NCI-H2029 treated with DMSO at 0.1 percent for 48 hours (cell line): Measurements from ENCODE around the gene AP5S1.

Experiments
- DNase-seq: peaks from one replicate; lab custom pipeline; 2025; lab: John Stamatoyannopoulos, UW

The AP5S1 gene

DNA sequence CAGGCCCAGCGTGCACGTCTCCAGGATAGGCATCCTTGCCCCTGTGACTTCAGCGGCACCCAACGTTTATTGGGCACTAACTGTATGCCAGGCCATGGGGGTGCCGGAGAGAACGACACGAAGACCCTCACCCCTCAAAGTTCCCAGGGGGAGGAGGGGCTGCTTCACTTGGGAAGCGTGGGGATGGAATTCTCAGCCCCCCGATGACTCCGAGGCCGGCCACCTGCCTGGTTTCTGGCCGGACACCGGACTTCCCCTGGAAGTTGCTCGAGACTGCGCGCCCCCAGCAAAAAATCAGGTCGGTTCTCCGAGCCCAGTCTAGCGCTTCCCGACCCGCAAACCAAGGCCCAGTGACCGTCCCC, 26.0 kb downstream of the AP5S1 start:
- no peak for DNase-seq

DNA sequence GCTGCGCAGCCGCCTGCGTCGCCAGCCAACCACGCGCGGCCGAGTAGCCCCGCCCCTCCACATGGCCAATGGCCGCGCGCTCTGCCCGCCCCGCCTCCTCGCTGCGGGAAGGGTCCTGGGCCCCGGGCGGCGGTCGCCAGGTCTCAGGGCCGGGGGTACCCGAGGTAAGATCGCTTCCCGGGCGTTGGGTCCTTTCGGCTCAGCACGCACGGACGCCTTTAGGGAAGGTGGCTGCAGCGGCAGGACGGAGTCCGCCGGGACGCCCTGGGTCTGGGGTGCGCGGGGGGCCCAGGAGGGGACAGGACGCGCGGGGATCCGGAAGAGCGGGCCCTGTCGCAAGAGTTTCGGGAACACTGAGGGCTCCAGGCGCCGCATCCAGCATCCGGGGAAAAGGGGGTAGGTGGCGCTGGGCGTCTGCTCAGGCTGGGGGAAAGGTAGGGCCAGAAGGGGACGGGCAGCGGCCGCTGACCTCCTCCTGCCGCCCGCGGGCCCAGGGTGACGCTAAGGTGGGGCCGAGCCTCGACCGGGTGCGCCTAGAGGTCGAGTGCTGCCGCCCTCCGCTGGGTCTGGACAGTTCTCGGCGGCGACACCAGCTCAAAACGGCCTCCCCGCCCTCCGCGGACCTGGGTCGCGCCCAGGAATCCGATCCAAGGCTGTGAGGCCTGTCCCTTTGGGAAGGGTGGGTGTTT, 26.5 kb downstream of the AP5S1 start, which contains the start of gene MAVS:
MAVS (plus strand) TSS at position 95 of the 689 bp plus-strand sequence. CDS start 7,791 bp downstream, outside the sequence.
- DNase-seq: peak; percentile 45

DNA sequence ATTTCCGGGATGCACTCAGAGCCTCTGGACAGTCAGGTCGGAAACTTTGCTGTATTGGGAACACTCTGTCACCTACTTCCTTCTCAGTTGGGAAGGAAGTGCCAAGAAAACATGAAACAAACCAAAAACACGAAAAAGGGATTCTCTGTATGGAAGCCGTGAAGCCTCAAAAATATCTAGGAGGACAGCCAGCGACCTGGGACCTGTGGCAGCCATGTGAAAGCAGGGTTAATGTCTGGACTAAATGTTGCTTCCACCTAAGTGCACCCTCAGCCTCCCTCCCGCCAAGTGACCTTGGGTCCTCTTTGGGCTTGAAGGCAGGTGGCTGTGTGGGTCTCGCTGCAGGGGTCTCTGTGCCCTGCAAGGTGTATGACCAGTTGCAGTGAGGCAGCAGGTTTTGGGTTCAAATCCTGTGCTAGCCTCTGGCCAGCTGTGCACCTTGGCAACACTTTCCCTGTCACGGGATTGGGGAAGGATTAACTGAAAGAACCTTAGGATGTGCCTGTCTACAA, 27.1 kb downstream of the AP5S1 start:
- DNase-seq: no peak

DNA sequence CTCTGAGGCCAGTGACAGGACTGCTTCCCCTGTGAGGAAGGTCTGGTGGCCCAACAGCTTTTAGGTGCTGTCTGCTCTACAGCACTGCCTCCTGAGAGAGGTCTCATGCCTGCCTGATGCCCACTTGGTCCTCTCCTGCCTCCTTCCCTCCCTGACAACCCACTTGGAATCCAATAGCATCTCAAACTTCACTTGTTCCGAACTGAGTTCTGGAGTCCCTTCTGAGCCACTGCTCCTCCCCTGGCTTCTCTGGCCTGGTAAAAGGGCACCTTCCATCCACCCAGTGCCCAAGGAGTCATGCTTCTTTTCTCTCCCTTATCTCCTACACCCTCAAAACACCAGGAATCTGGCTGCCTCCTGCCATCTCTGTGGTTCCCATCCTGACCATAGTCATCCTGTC, 28.2 kb downstream of the AP5S1 start:
- no peak for DNase-seq

DNA sequence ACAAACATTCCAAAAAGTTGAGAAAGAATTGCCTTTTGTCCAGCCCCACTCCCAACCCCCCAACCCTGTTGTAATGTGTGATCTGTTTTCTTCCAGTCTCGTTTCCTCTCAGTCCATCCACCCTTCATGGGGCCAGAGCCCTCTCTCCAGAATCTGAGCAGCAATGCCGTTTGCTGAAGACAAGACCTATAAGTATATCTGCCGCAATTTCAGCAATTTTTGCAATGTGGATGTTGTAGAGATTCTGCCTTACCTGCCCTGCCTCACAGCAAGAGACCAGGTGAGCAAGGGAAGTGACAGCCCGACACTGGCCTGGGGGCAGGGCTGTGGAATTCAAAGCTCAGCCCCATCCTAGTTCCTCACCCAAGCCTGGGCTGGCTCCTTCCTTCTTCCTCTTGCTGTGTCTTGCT, 34.1 kb downstream of the AP5S1 start:
- DNase-seq: no peak

DNA sequence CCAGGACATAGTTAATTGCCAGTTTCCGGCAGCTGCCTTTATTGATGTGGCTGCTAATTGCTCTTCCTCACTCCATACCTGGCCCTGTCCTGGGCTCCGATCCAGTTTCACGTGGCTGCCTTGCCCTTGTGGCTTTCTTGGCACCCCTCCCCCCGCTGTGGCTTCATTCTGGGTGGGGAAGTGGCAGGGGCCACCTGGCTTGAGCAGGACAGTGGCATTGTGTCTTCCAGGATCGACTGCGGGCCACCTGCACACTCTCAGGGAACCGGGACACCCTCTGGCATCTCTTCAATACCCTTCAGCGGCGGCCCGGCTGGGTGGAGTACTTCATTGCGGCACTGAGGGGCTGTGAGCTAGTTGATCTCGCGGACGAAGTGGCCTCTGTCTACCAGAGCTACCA, 37.1 kb downstream of the AP5S1 start:
- peak; percentile 89 for DNase-seq

DNA sequence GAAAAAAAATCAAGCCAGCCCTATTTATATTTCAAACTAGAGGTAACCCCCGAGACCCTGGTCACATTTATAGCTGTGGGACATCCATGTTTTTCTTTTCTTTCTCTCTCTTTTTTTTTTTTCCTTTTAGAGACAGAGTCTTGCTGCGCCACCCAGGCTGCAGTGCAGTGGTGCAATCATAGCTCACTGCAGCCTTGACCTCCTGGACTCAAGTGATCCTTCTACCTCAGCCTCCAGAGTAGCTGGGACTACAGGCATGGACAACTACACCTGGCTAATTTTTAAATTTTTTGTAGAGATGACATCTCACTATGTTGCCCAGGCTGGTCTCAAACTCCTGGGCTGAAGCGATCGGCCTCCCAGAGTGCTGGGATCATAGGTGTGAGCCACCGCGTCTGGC, 38.3 kb downstream of the AP5S1 start:
- DNase-seq: no peak

DNA sequence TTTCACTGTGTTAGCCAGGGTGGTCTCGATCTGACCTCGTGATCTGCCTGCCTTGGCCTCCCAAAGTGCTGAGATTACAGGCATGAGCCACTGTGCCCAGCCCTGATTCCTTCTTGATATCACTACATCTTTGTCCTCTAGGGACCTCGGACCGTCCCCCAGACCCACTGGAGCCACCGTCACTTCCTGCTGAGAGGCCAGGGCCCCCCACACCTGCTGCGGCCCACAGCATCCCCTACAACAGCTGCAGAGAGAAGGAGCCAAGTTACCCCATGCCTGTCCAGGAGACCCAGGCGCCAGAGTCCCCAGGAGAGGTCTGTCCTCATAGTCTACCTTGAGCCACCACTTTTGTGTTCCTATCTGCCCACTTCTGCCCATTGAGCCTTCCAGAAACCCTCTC, 40.8 kb downstream of the AP5S1 start:
- DNase-seq: no peak

DNA sequence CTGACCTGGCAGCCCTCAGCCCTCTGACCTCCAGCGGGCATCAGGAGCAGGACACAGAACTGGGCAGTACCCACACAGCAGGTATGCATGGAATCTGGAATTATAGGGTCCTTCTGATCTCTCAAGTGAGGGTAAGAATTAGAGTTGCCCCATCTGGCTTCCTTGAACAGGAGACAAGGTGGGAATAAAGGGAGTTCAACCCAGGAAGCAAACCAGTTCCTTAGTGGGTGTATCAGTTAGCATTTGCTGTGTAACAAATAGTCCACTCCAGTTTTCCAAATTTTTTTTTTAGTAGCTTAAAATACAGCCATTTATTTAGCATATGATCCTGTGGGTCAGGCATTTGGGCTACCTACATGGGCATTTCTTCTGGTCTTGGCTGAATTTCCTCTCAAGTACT, 42.0 kb downstream of the AP5S1 start:
- no peak for DNase-seq

DNA sequence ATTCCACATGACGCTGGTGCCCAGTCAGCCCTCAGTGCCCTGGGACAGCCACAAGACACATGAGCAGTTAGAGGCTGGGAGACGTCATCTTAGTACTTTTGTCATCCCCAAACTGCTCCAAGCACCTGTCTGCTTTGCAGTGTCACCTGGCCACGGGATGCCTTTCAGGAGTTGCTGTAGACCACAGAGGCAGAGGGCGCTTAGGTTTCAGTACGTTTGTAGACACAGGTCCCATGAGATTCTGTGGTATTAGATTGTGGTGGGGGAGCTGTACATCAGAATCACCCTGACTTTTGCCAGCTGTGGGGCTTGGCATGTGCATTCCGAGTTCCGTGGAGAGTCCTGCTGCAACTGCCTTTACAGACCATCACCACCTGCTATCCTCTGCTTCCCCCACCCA, 43.0 kb downstream of the AP5S1 start:
- DNase-seq: no peak

DNA sequence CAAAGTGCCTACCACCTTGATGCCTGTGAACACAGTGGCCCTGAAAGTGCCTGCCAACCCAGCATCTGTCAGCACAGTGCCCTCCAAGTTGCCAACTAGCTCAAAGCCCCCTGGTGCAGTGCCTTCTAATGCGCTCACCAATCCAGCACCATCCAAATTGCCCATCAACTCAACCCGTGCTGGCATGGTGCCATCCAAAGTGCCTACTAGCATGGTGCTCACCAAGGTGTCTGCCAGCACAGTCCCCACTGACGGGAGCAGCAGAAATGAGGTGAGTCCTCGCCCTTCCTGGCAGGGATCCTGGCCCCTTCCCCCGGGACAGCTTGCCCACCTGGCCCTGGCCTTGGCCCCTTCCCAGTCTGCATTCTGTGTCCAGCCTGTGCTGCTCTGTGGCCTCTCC, 44.2 kb downstream of the AP5S1 start:
- no peak for DNase-seq

DNA sequence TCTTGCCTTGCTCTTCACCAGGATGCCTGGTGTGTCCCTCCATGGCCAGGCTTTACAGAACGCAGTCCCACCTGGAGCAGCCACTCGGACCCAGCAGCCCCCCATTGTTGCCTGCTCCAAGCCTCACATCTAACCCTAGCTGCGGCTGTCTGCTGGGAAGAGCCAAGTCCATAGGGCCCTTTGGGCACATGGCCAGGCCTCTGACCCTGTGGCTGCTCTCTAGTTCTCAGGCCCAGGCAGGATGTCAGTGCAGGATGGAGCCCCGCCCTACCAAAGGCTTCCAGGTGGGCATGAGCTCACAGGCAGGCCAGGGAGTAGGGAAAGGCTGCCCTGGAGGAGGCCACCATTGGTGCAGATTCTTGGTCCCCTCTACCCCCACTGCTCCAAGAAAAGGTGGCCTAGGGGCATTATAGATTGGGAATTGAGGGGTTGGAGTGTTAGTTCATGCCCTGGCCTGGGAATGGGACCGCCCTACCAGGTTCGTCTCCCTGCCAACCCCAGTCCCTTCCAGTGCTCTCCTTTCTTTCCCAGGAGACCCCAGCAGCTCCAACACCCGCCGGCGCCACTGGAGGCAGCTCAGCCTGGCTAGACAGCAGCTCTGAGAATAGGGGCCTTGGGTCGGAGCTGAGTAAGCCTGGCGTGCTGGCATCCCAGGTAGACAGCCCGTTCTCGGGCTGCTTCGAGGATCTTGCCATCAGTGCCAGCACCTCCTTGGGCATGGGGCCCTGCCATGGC, 45.0 kb downstream of the AP5S1 start:
- no peak for DNase-seq

DNA sequence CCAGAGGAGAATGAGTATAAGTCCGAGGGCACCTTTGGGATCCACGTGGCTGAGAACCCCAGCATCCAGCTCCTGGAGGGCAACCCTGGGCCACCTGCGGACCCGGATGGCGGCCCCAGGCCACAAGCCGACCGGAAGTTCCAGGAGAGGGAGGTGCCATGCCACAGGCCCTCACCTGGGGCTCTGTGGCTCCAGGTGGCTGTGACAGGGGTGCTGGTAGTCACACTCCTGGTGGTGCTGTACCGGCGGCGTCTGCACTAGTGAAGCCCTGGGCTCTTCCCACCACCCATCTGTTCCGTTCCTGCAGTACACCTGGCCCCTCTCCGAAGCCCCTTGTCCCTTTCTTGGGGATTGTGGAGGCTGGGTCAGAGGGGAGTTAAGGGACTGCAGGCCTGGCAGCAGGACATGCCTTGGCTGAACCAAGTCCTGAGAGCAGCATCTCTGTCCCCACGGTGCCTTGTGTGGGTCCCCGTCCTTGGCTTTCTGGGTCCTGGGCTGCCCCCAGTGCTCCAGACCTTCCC, 45.6 kb downstream of the AP5S1 start:
- DNase-seq: no peak

DNA sequence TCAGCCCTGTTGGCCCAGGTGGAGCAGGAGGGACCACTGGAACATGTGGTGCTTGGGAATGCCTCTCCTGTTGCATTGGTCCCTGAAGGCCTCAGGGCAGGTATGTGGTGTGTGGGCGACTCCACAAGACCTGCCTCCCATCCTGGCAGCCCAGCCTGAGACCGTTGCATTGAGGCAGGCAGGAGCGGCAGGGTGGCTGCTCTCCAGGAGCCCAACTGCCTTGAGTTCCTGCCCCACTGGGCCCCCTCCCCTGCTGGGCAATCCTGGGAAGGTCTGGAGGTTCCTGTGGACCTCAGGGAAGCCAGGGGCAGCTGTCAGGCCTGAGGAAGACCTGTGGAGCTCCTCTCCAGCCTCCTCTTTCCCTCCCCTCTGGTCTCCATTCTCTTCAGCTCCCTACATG, 46.1 kb downstream of the AP5S1 start:
- DNase-seq: no peak

DNA sequence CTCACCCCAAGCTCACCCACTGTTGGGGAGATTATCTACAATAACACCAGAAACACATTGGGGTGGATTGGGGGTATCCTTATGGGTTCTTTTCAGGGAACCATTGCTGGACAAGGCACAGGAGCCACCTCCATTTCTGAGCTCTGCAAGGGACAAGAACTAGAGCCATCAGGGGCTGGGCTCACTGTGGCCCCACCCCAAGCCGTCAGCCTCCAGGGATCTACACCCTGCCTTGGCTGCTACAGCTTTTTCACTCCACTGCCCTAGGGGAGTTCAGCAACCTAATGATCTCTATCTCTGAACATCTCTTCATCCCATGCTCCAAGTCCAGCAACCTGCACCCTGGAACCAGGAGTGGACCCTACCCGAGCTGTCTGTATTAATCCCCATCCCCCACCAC, 47.5 kb downstream of the AP5S1 start:
- no peak for DNase-seq

DNA sequence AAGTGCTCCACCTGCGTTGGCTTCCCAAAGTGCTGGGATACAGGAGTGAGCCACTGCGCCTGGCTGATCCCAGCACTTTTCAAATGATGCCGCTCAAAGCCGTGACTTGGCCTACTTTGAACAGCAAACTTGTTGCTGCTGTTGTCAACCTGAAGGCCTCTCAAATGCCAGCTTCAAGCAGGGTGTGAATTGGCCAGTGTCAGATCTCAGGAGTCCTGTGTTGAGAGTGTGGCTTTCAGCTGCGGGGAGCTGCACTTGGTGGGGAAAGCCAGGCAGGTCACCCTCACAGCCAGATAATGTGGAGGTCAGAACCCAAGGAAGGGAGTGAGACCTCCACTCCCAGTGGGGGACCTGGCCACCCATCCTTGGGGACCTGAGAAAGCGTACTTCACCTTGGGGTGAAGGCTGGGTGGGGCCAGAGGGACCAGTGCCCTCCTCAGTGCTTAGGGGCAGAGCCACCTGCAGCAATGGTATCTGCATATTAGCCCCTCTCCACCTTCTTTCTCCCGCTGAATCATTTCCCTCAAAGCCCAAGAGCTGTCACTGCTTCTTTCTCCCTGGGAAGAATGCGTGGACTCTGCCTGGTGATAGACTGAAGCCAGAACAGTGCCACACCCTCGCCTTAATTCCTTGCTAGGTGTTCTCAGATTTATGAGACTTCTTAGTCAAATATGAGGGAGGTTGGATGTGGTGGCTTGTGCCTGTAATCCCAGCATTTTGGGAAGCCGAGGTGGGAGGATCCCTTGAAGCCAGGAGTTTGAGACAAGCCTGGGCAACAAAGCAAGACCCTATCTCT, 49.7 kb downstream of the AP5S1 start:
- no peak for DNase-seq

DNA sequence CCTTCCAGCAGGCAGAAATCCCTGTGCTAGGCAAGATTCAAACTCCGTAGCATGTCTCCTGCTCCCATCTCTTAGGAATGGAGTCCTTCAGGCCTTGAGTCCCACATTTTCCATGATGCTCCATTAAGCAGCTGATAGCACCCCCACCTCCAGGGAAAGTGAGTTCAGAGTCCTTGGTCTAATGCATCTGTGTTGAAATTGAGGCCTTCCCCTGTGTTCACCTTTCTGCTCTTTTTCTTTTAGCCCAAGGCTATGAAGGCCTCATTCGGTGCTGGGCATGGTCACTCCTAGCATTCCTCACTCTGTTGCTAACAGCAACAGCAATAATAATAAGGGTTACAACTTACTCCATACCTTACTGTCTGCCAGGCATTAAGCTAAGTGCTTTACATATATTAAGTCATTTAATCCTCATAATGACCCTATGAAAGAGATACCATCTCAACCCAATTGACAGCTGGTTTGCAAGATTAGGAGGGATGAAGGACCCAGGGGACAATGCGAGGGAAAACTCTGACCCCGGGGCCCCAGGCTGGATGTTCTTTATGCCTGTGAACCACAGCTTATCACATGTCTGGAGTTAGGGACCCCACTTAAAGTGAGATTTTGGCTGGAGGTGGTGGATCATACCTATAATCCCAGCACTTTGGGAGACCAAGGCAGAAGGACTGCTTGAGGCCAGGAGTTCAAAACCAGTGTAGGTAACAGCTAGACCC, 51.4 kb downstream of the AP5S1 start:
- no peak for DNase-seq

DNA sequence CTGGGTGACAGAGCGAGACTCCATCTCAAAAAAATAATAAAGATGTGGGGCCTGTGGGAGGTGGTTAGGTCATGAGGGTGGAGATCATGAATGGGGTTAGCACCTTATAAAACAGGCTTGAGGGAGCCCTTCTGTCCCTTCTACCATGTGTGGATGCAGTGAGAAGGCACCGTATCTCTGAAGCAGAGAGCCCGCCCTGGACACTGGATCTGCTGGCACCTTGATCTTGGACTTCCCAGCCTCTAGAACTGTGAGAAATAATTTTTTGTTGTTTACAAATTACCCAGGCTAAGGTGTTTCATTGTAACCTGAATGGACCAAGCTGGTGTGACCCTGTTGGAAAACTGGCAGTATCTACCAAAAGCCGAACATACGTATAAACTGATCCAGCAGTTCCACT, 53.2 kb downstream of the AP5S1 start:
- no peak for DNase-seq

DNA sequence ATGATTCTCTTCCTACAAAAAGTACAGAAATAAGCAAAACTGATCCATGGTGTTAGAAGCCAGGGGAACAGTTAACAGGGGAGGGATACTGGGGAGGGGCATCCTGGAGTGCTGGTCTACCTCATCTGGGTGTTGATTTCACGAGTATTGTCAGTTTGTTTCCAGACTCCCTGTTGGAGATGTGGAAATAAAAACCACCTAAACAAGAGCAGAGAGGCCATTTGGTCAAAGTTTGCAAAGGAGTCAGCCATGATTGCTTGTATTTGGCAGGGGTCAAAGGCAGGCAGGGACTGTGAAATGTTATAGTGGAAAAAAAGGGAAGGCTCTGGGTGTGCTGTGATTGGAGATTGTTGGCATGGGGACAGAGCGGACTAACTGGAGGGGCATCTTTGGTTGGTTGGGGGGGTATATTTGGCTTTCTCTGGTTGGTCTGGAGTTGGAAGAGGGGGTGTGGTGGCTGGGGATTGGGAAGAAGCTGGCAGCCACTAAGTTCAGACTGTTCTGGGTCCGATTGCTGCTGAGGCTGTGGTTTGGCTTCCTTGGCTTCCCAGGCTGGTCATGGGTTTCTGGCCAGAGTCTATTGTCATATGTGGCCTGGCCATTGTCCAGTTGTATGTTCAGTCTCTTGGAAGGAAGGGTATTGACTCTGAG, 54.0 kb downstream of the AP5S1 start:
- DNase-seq: no peak

DNA sequence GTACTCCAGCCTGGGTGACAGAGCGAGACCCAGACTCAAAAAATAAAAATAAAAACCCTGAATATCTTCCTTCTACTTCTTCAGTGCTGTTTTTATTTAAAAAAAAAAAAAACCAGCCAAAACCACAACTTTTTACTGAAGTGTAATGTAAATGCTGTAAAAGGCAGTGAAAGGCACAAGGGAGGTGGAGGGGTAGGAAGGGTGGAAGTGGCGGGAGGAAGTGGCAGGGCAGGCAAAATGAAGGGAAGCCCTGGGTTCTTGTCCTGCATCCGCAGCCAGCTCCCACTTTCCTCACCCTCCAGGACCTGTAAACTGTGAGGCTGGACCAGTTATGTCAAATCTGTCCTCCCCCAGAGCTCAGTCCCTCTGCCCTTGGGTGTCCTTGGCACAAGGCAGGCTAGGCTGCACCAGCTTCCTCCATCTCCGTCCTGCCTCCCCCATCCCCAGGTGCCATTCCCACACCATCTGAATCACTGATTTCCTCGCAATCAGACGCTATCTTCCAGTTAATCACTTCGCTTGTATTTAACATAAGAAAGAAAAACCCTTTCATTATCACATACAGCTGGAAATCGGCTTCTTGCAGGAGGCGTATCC, 55.1 kb downstream of the AP5S1 start:
- no peak for DNase-seq

DNA sequence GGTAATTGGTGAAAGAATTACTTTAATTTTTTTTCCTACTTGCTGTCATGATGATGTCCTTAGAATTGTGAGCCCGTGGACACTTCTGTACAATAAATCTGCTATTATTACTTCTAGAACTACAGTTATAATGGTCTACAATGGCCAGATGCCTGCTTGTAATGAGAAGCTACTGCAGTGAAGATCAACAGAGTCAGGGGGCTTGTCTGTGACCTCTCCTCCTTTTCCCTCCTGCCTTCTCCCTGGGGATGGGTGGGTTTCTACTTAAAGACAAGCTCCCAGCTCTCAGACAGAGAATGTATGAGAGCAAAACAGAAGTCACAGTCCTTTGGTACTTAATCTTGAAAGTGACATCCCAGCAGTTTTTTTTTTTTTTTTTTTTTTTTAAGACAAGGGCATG, 55.7 kb downstream of the AP5S1 start:
- DNase-seq: no peak
